GM06990 (cell line): ENCODE results near the gene RPS6KA3.

Experiments used
- DNase-seq: peaks from one replicate; pipeline ENCODE4 v3.0.0-alpha.2; 2011; ENCODE audit not compliant: insufficient read length; ENCODE audit errors: extremely low read depth
- H3K27me3 ChIP-seq: replicated peaks from 2 replicates; pipeline ENCODE4 v1.6.0; 2011; ENCODE audit warnings: low read length; ENCODE audit not compliant: control insufficient read depth, insufficient read depth
- H3K36me3 ChIP-seq: 2 replicates; pipeline ENCODE4 v1.5.1; 2011; ENCODE audit warnings: low read length; ENCODE audit not compliant: control insufficient read depth, insufficient read depth
- H3K4me3 ChIP-seq: replicated peaks from 2 replicates; pipeline ENCODE4 v1.5.1; 2011; ENCODE audit warnings: low read depth, mild to moderate bottlenecking, control low read depth, low read length
- TF ChIP-seq, protein P1 (sequence below): IDR thresholded peaks from 2 replicates; pipeline ENCODE4 v1.5.1; 2011; ENCODE audit warnings: low read length, control low read depth, mild to moderate bottlenecking, inconsistent platforms; ENCODE audit not compliant: insufficient read depth, poor library complexity, severe bottlenecking

The RPS6KA3 gene

DNA sequence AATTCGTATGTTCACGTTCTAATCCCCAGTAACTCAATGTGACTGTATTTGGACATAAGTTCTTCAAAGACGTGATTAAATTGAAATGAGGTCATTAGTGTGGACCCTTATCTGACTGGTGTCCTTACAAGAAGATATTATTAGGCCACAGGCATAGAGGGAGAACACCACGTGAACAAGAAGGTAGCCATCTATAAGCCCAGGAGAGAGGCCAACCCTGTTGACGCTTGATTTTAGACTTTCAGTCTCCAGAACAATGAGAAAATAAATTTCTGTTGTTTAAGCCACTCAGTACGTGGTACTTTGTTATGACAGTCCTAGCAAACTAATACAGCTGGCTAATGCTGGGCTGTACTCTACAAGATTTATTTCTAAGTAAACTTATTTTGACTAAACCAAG is 123.6 kb downstream of the RPS6KA3 start:
- no peak for DNase-seq
- H3K27me3 ChIP-seq = no peaks in the 10 kb centered on the region
- peaks cover 1% of the 10 kb centered on the region; the same call in 1 of the 2 replicates for H3K36me3 ChIP-seq
- TF ChIP-seq, protein P1, sequence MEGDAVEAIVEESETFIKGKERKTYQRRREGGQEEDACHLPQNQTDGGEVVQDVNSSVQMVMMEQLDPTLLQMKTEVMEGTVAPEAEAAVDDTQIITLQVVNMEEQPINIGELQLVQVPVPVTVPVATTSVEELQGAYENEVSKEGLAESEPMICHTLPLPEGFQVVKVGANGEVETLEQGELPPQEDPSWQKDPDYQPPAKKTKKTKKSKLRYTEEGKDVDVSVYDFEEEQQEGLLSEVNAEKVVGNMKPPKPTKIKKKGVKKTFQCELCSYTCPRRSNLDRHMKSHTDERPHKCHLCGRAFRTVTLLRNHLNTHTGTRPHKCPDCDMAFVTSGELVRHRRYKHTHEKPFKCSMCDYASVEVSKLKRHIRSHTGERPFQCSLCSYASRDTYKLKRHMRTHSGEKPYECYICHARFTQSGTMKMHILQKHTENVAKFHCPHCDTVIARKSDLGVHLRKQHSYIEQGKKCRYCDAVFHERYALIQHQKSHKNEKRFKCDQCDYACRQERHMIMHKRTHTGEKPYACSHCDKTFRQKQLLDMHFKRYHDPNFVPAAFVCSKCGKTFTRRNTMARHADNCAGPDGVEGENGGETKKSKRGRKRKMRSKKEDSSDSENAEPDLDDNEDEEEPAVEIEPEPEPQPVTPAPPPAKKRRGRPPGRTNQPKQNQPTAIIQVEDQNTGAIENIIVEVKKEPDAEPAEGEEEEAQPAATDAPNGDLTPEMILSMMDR = no peak
- no peak overlapping the region for H3K4me3 ChIP-seq

DNA sequence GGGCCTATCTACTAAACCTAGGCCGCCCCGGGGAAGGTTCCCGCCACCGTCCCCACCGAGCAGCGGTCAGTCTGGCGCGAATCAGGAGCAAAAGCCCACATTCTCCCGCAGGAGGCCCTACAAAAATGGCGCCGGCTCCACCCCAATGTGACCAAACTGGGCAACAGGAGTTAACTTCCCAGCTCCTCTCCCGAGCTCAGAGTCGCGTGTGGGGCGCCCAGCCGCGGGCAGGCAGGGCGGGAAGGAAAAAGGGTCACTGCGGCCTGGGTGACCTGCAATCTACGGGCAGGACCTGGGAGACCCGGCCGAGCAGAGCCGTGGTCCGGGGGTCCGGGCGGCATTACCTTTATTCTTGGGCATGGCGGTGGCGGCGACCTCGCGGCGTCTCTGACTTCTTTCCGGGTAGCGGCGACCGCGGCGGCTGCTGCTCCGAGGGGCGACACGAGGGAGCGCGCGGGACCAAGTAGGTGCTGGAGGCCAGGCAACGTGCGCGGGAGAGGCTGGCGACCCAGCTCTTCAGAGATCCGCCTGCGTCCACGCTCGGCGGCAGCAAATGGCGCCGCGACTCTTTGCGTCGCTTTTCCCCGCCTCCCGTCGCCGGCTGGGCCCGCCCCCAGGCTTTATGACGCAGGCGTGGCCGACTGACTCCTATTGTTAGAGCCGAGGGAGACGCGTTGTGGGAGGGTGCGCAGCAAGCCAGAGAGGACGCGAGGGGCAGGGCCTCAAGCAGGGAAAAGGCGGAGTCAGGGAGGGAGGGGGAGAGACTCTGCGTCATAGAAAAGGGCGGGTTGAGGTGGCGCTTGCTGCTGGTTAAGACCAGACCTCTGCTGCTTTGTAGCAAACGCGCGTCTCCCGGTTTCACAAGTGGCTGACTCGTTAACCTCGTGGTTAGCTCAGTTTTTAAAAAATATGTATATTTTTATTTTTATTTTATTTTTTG is 125.2 kb downstream of the RPS6KA3 start, which contains the start of gene EIF1AX:
Gene EIF1AX (minus strand): TSS at position 558 of the 940 bp plus-strand sequence. CDS start 198 bp downstream, at position 360.
- Histone ChIP-seq H3K27me3 (no peaks in the 10 kb centered on the region), H3K36me3 (peaks cover 4% of the 10 kb centered on the region), H3K4me3 (peak within 1 kb of the TSS; percentile 98)
- peak; percentile 99 for DNase-seq
- TF ChIP-seq, protein P1 = no peak

DNA sequence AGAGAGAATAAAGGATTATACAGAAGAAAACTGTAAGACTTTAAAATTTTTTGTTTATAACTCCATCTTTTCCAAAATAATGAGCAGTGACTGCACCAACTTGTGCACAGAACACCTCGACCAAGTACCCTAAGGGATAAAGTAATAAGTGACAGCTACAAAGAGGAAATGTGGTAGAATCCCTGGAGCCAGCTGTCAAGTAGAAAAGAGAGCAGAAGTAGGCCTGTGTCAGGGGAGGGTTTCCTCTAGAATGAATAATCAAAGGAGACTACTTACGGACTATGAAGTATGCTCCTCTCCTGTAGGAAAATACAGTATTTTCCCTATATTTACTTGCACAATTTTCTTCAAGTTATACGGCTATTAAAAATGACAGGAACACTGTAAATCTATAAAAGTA is 126.3 kb downstream of the RPS6KA3 start:
- H3K27me3 ChIP-seq = no peaks in the 10 kb centered on the region
- TF ChIP-seq, protein P1 = no peak
- DNase-seq = no peak
- peaks cover 5% of the 10 kb centered on the region for H3K36me3 ChIP-seq
- peak overlapping the region; percentile 98 for H3K4me3 ChIP-seq

DNA sequence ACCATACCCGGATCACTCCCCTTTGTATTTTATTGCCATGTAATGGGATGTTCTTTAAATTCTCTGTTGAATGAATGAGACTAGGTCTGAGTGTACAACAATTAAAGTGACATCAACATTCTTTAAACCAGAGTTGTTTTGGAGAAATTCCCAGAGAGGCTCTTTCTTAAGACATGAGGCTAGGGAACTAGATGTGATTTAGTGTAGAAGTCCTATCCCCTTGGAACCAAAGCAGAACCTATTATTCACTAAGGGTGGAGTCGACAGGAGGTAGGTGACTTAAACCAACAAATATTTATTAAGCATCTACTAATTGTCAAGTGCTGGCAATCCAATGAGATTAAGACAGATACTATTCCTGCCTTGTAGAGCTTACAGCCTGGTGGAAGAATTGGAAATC is 126.7 kb downstream of the RPS6KA3 start:
- no peak for DNase-seq
- peak overlapping the region; percentile 98 for H3K4me3 ChIP-seq
- H3K27me3 ChIP-seq = no peaks in the 10 kb centered on the region
- peaks cover 5% of the 10 kb centered on the region for H3K36me3 ChIP-seq
- TF ChIP-seq, protein P1 = no peak

DNA sequence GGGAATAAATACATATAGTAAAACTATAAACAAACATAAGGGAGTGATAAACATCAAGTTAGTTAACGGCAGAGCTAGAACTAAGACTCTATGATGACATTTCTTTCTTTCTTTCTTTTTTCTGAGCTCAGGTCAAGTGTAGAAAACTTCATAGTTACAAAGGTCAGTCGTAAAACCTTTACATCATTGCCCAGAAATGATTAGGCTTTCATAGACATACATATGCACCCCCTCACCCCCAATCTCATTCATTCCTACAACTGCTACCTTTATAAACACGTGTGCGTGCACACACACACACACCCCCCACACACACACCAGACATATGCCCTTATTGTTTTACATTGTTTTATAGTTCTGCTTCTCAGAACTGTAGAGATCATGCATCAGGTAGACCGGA is 130.8 kb downstream of the RPS6KA3 start:
- Histone ChIP-seq H3K4me3 (no peak overlapping the region), H3K36me3 (peaks cover 5% of the 10 kb centered on the region), H3K27me3 (no peaks in the 10 kb centered on the region)
- no peak for DNase-seq
- TF ChIP-seq, protein P1 = no peak

DNA sequence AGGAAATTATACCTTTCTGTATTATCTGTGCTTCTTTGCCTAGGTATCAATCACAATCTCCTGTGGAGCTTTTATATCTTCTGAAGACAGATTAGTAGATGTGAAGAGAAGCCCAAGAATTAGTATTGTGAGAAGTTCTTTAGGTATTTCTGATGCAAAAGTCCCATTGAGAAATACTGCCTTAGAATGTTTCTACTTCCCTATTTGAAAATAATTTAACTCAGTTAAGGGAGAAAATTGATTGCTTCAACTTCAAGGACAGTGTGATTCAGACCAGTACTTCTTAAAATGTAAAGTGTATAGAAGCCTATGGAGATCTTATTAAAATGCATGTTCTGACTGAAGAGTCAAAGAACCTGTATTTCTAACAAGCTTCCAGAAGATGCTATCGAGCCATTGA is 134.0 kb downstream of the RPS6KA3 start:
- H3K36me3 ChIP-seq = peaks cover 3% of the 10 kb centered on the region
- H3K4me3 ChIP-seq = no peak overlapping the region
- TF ChIP-seq, protein P1 = no peak
- no peaks in the 10 kb centered on the region for H3K27me3 ChIP-seq
- DNase-seq = no peak
